ENCODE results near the gene SPCS2. TPM values are rescaled to one million over a fixed set of nuclear protein-coding genes. Genes with fewer than 3 reads are reported as not detected.

Gene SPCS2
- polyA plus RNA-seq (84.7 and 99.4 TPM in 2 replicates), polyA minus RNA-seq (69.6 and 201 TPM in 2 replicates)

DNA sequence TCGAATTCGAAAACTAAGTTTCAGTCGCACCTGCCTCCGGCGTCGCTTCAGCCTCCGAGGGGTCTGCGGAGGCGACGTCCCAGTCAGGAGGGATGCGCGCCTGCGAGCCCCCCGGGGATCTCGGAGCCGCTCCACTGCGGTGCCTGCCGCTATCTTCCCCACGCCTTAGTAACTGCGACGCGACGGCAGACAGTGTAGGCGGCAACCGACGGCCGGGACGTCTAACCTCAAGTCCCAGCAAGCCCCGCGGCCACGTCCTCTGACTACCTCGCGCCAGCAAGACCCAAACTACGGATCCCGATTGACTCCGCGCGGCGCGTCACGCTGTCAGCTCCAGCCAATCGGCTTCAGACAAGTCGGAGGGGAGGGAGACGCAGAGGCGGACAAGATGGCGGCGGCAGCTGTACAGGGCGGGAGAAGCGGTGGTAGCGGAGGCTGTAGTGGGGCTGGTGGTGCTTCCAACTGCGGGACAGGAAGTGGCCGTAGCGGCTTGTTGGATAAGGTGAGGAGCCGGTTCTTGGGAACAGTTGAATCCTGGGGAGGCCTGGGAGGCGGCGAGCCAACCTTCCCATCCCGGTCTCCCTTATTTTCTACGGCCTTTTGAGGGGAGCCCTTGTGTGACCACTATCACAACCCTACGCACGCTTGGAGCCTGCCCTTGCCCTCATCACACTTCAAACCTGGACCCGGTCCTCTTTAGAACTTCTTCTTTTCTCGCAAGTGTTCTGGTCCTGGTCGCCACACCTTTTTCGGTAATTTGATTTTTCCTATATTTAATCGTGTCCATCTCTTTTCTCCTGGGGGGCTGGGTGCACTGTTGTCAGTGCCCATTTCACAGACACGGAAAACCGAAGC, at the start of gene SPCS2, which contains the start of gene XRRA1:
SPCS2 (plus strand) TSS at position 369 of the 855 bp plus-strand sequence; CDS start at position 389, 20 bp downstream.
XRRA1 (minus strand) TSS at position 194 of the 855 bp plus-strand sequence. CDS start 8,213 bp downstream, outside the sequence.
- Histone ChIP-seq H3K4me2 (ENCODE audit: low read length) (peak within 1 kb of the TSS; percentile 84), H2AFZ (ENCODE audit: low read depth, low read length) (peak within 1 kb of the TSS; percentile 79), H3K79me2 (replicated peaks; ENCODE audit: insufficient read depth, low read length) (peaks cover 32% of the 10 kb centered on the region), H3K27ac (ENCODE audit: low read length) (peak within 1 kb of the TSS; percentile 73), H3K4me3 (ENCODE audit: low read length) (peak within 1 kb of the TSS; percentile 84), H3K9ac (ENCODE audit: low read length) (peak within 1 kb of the TSS; percentile 85), H3K9me2 (ENCODE audit: insufficient read depth, low read length) (no peaks in the 10 kb centered on the region), H4K20me1 (ENCODE audit: insufficient read depth) (no peaks in the 10 kb centered on the region), H3K36me3 (ENCODE audit: insufficient read depth, low read length) (no peaks in the 10 kb centered on the region), H3K9me3 (ENCODE audit: low read length) (no peaks in the 10 kb centered on the region), H3F3A (ENCODE audit: insufficient read depth, low read length, poor library complexity, severe bottlenecking) (no peaks in the 10 kb centered on the region), H3K27me3 (ENCODE audit: insufficient read depth, low read depth, low read length) (no peaks in the 10 kb centered on the region)
- peak; percentile 60 for TF ChIP-seq EP300 (conservative IDR thresholded peaks at IDR 0.05; ENCODE audit: poor library complexity, severe bottlenecking)
- TF ChIP-seq MXI1 (conservative IDR thresholded peaks at IDR 0.05; ENCODE audit: poor library complexity, severe bottlenecking) = peak; percentile 81
- peak; percentile 35 for TF ChIP-seq SMC3 (conservative IDR thresholded peaks at IDR 0.05; ENCODE audit: poor library complexity)
- no peak for TF ChIP-seq EZH2 (IDR thresholded peaks at IDR 0.05; ENCODE audit: borderline replicate concordance, insufficient read depth, low read length, poor library complexity, severe bottlenecking)
- TF ChIP-seq, protein P1, sequence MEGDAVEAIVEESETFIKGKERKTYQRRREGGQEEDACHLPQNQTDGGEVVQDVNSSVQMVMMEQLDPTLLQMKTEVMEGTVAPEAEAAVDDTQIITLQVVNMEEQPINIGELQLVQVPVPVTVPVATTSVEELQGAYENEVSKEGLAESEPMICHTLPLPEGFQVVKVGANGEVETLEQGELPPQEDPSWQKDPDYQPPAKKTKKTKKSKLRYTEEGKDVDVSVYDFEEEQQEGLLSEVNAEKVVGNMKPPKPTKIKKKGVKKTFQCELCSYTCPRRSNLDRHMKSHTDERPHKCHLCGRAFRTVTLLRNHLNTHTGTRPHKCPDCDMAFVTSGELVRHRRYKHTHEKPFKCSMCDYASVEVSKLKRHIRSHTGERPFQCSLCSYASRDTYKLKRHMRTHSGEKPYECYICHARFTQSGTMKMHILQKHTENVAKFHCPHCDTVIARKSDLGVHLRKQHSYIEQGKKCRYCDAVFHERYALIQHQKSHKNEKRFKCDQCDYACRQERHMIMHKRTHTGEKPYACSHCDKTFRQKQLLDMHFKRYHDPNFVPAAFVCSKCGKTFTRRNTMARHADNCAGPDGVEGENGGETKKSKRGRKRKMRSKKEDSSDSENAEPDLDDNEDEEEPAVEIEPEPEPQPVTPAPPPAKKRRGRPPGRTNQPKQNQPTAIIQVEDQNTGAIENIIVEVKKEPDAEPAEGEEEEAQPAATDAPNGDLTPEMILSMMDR (IDR thresholded peaks at IDR 0.05; ENCODE audit: poor library complexity, severe bottlenecking) = no peak
- TF ChIP-seq POLR2AphosphoS5 (IDR thresholded peaks at IDR 0.05) = peak; percentile 97
- TF ChIP-seq RAD21 (conservative IDR thresholded peaks at IDR 0.05) = no peak
- TF ChIP-seq TAF1 (IDR thresholded peaks at IDR 0.05; ENCODE audit: low read depth) = peak; percentile 87
- TF ChIP-seq, protein P2, sequence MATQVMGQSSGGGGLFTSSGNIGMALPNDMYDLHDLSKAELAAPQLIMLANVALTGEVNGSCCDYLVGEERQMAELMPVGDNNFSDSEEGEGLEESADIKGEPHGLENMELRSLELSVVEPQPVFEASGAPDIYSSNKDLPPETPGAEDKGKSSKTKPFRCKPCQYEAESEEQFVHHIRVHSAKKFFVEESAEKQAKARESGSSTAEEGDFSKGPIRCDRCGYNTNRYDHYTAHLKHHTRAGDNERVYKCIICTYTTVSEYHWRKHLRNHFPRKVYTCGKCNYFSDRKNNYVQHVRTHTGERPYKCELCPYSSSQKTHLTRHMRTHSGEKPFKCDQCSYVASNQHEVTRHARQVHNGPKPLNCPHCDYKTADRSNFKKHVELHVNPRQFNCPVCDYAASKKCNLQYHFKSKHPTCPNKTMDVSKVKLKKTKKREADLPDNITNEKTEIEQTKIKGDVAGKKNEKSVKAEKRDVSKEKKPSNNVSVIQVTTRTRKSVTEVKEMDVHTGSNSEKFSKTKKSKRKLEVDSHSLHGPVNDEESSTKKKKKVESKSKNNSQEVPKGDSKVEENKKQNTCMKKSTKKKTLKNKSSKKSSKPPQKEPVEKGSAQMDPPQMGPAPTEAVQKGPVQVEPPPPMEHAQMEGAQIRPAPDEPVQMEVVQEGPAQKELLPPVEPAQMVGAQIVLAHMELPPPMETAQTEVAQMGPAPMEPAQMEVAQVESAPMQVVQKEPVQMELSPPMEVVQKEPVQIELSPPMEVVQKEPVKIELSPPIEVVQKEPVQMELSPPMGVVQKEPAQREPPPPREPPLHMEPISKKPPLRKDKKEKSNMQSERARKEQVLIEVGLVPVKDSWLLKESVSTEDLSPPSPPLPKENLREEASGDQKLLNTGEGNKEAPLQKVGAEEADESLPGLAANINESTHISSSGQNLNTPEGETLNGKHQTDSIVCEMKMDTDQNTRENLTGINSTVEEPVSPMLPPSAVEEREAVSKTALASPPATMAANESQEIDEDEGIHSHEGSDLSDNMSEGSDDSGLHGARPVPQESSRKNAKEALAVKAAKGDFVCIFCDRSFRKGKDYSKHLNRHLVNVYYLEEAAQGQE (IDR thresholded peaks at IDR 0.05; ENCODE audit: borderline replicate concordance) = peak; percentile 92

DNA sequence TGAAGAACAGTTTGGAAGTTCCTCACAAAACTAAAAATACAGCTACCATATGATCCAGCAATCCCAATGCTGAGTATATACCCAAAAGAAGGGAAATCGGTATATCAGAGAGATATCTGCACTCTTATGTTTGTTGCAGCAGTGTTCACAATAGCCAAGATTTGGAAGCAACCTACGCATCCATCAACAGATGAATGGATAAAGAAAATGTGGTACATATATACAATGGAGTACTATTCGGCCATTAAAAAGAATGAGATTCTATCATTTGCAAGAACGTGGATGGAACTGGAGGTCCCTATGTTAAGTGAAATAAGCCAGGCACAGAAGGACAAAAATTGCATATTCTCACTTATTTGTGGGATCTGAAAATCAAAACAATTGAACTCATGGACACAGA, 46.7 kb upstream of the SPCS2 start:
- TF ChIP-seq TAF1 (IDR thresholded peaks at IDR 0.05; ENCODE audit: low read depth) (no peak), POLR2AphosphoS5 (IDR thresholded peaks at IDR 0.05) (no peak), EP300 (conservative IDR thresholded peaks at IDR 0.05; ENCODE audit: poor library complexity, severe bottlenecking) (no peak), MXI1 (conservative IDR thresholded peaks at IDR 0.05; ENCODE audit: poor library complexity, severe bottlenecking) (no peak), EZH2 (IDR thresholded peaks at IDR 0.05; ENCODE audit: borderline replicate concordance, insufficient read depth, low read length, poor library complexity, severe bottlenecking) (no peak), RAD21 (conservative IDR thresholded peaks at IDR 0.05) (no peak), SMC3 (conservative IDR thresholded peaks at IDR 0.05; ENCODE audit: poor library complexity) (no peak)
- TF ChIP-seq, protein P2 (IDR thresholded peaks at IDR 0.05; ENCODE audit: borderline replicate concordance) = no peak
- TF ChIP-seq, protein P1 (IDR thresholded peaks at IDR 0.05; ENCODE audit: poor library complexity, severe bottlenecking) = no peak
- no peaks in the 10 kb centered on the region for H3K27me3 ChIP-seq (ENCODE audit: insufficient read depth, low read depth, low read length)
- H3K27ac ChIP-seq (ENCODE audit: low read length) = no peak overlapping the region
- no peaks in the 10 kb centered on the region for H3F3A ChIP-seq (ENCODE audit: insufficient read depth, low read length, poor library complexity, severe bottlenecking)
- no peaks in the 10 kb centered on the region for H3K79me2 ChIP-seq (replicated peaks; ENCODE audit: insufficient read depth, low read length)
- no peak overlapping the region for H2AFZ ChIP-seq (ENCODE audit: low read depth, low read length)
- no peaks in the 10 kb centered on the region for H3K36me3 ChIP-seq (ENCODE audit: insufficient read depth, low read length)
- no peak overlapping the region for H3K4me2 ChIP-seq (ENCODE audit: low read length)
- no peak overlapping the region for H3K9ac ChIP-seq (ENCODE audit: low read length)
- no peaks in the 10 kb centered on the region for H3K9me3 ChIP-seq (ENCODE audit: low read length)
- no peak overlapping the region for H3K4me3 ChIP-seq (ENCODE audit: low read length)
- no peaks in the 10 kb centered on the region for H3K9me2 ChIP-seq (ENCODE audit: insufficient read depth, low read length)
- no peaks in the 10 kb centered on the region for H4K20me1 ChIP-seq (ENCODE audit: insufficient read depth)

Measured in neural cell (in vitro differentiated cells).